Neural cell (in vitro differentiated cells): ENCODE measurements around the gene PHACTR2. TPM values are rescaled to one million over a fixed set of nuclear protein-coding genes. Genes with fewer than 3 reads are reported as not detected.

Experiments
- H2AFZ ChIP-seq: fragments of 200-600, 300-800 bp; sonication (generic), shearing (Covaris generic); 2 replicates; pipeline ENCODE4 v1.6.0; 2014; ENCODE audit warnings: low read depth, mild to moderate bottlenecking, antibody characterized with exemption, low read length, moderate library complexity
- H3F3A ChIP-seq: fragments of 200-600 bp; shearing (Covaris generic); 2 replicates; pipeline ENCODE4 v1.6.1; 2016; ENCODE audit warnings: mild to moderate bottlenecking, moderate library complexity, mixed read lengths, antibody characterized with exemption, low read length; ENCODE audit not compliant: insufficient read depth, poor library complexity, severe bottlenecking
- H3K27ac ChIP-seq: fragments of 200-600, 300-800 bp; sonication (generic), shearing (Covaris generic); 2 replicates; pipeline ENCODE4 v1.5.1; 2014; ENCODE audit warnings: mild to moderate bottlenecking, low read length, moderate library complexity
- H3K27me3 ChIP-seq: fragments of 300-800, 200-600 bp; sonication (generic), shearing (Covaris generic); 2 replicates; pipeline ENCODE4 v1.6.0; 2014; ENCODE audit warnings: mild to moderate bottlenecking, low read depth, low read length, moderate library complexity; ENCODE audit not compliant: insufficient read depth
- H3K36me3 ChIP-seq: fragments of 300-800, 200-600 bp; sonication (generic), shearing (Covaris generic); 2 replicates; pipeline ENCODE4 v1.5.1; 2014; ENCODE audit warnings: mild to moderate bottlenecking, antibody characterized with exemption, low read length, moderate library complexity; ENCODE audit not compliant: insufficient read depth
- H3K4me2 ChIP-seq: fragments of 300-800, 200-600 bp; sonication (generic), shearing (Covaris generic); 2 replicates; pipeline ENCODE4 v1.6.0; 2014; ENCODE audit warnings: mild to moderate bottlenecking, low read length
- H3K4me3 ChIP-seq: fragments of 300-800, 200-600 bp; sonication (generic), shearing (Covaris generic); 2 replicates; pipeline ENCODE4 v1.5.1; 2014; ENCODE audit warnings: mild to moderate bottlenecking, low read length, moderate library complexity
- H3K79me2 ChIP-seq: fragments of 200-600 bp; shearing (Covaris generic); replicated peaks from 2 replicates; pipeline ENCODE4 v1.6.0; 2014; ENCODE audit warnings: mild to moderate bottlenecking, low read length, moderate library complexity; ENCODE audit not compliant: insufficient read depth
- H3K9ac ChIP-seq: fragments of 300-800, 200-600 bp; sonication (generic), shearing (Covaris generic); 2 replicates; pipeline ENCODE4 v1.6.1; 2016; ENCODE audit warnings: mild to moderate bottlenecking, low read length, mixed read lengths
- H3K9me2 ChIP-seq: fragments of 200-600 bp; shearing (Covaris generic); 2 replicates; pipeline ENCODE4 v1.6.1; 2016; ENCODE audit warnings: mild to moderate bottlenecking, low read length, mixed read lengths; ENCODE audit not compliant: insufficient read depth
- H3K9me3 ChIP-seq: fragments of 200-600, 300-800 bp; sonication (generic), shearing (Covaris generic); 2 replicates; pipeline ENCODE4 v1.6.1; 2016; ENCODE audit warnings: mild to moderate bottlenecking, mixed run types, low read length, moderate library complexity, mixed read lengths
- H4K20me1 ChIP-seq: fragments of 200-600 bp; shearing (Covaris generic); 2 replicates; pipeline ENCODE4 v1.6.1; 2016; ENCODE audit warnings: mild to moderate bottlenecking, mixed run types; ENCODE audit not compliant: insufficient read depth
- EP300 ChIP-seq: fragments of 450-650 bp; conservative IDR thresholded peaks from 2 replicates; pipeline ENCODE4 v1.6.1; 2014; ENCODE audit warnings: antibody characterized with exemption, mild to moderate bottlenecking, moderate library complexity; ENCODE audit not compliant: poor library complexity, severe bottlenecking
- EZH2 ChIP-seq: fragments of 200-600, 300-800 bp; shearing (Covaris generic), sonication (generic); IDR thresholded peaks from 2 replicates; pipeline ENCODE4 v1.6.1; 2014; ENCODE audit warnings: antibody characterized with exemption, low read length, borderline replicate concordance, mild to moderate bottlenecking; ENCODE audit not compliant: insufficient read depth, poor library complexity, severe bottlenecking
- MXI1 ChIP-seq: fragments of 450-650 bp; conservative IDR thresholded peaks from 2 replicates; pipeline ENCODE4 v1.6.1; 2014; ENCODE audit warnings: antibody characterized with exemption, mild to moderate bottlenecking; ENCODE audit not compliant: poor library complexity, severe bottlenecking
- POLR2AphosphoS5 ChIP-seq: IDR thresholded peaks from 2 replicates; pipeline ENCODE4 v1.6.1; 2012
- RAD21 ChIP-seq: fragments of 450-650 bp; conservative IDR thresholded peaks from 2 replicates; pipeline ENCODE4 v1.6.1; 2014; ENCODE audit warnings: antibody characterized with exemption, mild to moderate bottlenecking, moderate library complexity
- SMC3 ChIP-seq: fragments of 450-650 bp; conservative IDR thresholded peaks from 2 replicates; pipeline ENCODE4 v1.6.1; 2014; ENCODE audit warnings: antibody characterized with exemption, mild to moderate bottlenecking, moderate library complexity; ENCODE audit not compliant: poor library complexity
- TAF1 ChIP-seq: IDR thresholded peaks from 2 replicates; pipeline ENCODE4 v1.6.1; 2012; ENCODE audit warnings: low read depth
- polyA plus RNA-seq: library from polyadenylated mRNA; depleted of rRNA; stranded (reverse); fragments of >200 nt; gene quantifications from 2 replicates; pipeline ENCODE4 v1.2.3, GENCODE V29; 2014
- TF ChIP-seq, protein P1 (sequence below): IDR thresholded peaks from 2 replicates; pipeline ENCODE4 v1.6.1; 2012; ENCODE audit warnings: borderline replicate concordance
- TF ChIP-seq, protein P2 (sequence below): fragments of 450-650 bp; IDR thresholded peaks from 2 replicates; pipeline ENCODE4 v1.5.1; 2014; ENCODE audit warnings: antibody characterized with exemption, mild to moderate bottlenecking, moderate library complexity; ENCODE audit not compliant: poor library complexity, severe bottlenecking

Gene PHACTR2
- polyA plus RNA-seq, 1 donor from 2014 or later = 2.8 TPM

DNA sequence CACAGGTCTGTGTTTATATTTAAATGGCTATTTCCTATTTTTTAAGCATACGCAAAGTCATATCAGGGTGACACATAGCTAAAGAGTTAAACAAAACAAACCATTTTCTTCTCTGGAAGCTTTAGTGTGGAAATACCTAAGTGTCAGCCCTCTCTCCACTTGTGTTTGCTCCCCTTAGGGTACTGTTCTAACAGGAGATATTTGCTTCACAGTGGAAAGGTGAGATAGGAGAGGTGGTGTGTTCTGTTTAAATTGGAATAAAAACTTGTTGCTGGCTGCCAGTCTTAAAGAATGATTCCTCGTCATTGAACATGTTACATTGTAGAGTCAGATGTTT, 18.9 kb downstream of the PHACTR2 start:
- no peak overlapping the region for H2AFZ ChIP-seq
- H3K4me3 ChIP-seq = no peak overlapping the region
- H3K36me3 ChIP-seq = no peaks in the 10 kb centered on the region
- no peaks in the 10 kb centered on the region for H3K79me2 ChIP-seq
- no peaks in the 10 kb centered on the region for H3K9me2 ChIP-seq
- no peaks in the 10 kb centered on the region for H4K20me1 ChIP-seq
- TF ChIP-seq, protein P1, sequence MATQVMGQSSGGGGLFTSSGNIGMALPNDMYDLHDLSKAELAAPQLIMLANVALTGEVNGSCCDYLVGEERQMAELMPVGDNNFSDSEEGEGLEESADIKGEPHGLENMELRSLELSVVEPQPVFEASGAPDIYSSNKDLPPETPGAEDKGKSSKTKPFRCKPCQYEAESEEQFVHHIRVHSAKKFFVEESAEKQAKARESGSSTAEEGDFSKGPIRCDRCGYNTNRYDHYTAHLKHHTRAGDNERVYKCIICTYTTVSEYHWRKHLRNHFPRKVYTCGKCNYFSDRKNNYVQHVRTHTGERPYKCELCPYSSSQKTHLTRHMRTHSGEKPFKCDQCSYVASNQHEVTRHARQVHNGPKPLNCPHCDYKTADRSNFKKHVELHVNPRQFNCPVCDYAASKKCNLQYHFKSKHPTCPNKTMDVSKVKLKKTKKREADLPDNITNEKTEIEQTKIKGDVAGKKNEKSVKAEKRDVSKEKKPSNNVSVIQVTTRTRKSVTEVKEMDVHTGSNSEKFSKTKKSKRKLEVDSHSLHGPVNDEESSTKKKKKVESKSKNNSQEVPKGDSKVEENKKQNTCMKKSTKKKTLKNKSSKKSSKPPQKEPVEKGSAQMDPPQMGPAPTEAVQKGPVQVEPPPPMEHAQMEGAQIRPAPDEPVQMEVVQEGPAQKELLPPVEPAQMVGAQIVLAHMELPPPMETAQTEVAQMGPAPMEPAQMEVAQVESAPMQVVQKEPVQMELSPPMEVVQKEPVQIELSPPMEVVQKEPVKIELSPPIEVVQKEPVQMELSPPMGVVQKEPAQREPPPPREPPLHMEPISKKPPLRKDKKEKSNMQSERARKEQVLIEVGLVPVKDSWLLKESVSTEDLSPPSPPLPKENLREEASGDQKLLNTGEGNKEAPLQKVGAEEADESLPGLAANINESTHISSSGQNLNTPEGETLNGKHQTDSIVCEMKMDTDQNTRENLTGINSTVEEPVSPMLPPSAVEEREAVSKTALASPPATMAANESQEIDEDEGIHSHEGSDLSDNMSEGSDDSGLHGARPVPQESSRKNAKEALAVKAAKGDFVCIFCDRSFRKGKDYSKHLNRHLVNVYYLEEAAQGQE = no peak
- TF ChIP-seq SMC3 = no peak
- no peak for TF ChIP-seq MXI1
- TF ChIP-seq TAF1 = no peak
- TF ChIP-seq, protein P2, sequence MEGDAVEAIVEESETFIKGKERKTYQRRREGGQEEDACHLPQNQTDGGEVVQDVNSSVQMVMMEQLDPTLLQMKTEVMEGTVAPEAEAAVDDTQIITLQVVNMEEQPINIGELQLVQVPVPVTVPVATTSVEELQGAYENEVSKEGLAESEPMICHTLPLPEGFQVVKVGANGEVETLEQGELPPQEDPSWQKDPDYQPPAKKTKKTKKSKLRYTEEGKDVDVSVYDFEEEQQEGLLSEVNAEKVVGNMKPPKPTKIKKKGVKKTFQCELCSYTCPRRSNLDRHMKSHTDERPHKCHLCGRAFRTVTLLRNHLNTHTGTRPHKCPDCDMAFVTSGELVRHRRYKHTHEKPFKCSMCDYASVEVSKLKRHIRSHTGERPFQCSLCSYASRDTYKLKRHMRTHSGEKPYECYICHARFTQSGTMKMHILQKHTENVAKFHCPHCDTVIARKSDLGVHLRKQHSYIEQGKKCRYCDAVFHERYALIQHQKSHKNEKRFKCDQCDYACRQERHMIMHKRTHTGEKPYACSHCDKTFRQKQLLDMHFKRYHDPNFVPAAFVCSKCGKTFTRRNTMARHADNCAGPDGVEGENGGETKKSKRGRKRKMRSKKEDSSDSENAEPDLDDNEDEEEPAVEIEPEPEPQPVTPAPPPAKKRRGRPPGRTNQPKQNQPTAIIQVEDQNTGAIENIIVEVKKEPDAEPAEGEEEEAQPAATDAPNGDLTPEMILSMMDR = no peak
- H3K4me2 ChIP-seq = no peak overlapping the region
- H3K9me3 ChIP-seq = no peaks in the 10 kb centered on the region
- H3K27me3 ChIP-seq = no peaks in the 10 kb centered on the region
- H3K9ac ChIP-seq = no peak overlapping the region
- no peaks in the 10 kb centered on the region for H3F3A ChIP-seq
- H3K27ac ChIP-seq = no peak overlapping the region

DNA sequence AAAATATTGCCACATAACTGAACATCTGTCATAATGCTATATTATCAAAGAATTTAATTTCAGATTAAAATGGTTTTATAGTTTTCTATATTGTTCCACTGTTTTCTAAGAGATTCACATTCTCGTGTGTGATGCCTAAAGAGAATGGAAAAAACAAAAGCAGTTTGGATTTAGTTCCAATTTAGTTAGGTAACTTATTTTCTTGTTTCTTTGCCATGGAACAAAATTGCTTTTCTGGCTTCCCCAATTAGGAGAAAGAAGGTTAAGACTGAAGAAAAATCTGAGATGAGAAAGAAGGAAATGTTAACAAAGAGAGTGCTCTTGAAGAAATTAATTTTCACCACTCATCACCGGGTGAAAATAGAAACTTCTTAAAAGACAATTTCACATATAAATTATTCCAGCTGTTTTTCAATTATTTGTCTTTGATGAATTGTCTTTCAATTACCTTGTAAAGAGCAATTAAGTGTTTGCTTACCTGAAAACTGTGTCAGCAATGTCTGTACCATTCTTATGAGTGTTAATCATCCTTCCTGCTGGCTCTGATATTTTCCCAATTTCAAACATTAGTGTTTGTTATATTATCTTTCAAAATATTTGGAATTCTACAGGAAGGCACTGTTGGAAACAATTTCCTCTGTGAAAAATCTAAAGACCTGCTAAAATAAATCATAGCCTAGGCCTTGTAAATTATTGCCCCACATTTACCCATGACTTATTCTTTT, 19.5 kb downstream of the PHACTR2 start:
- Histone ChIP-seq H3K4me2 (no peak overlapping the region), H2AFZ (no peak overlapping the region), H3K9me3 (no peaks in the 10 kb centered on the region), H3K4me3 (no peak overlapping the region), H4K20me1 (no peaks in the 10 kb centered on the region), H3K27me3 (no peaks in the 10 kb centered on the region), H3K9me2 (no peaks in the 10 kb centered on the region), H3K79me2 (no peaks in the 10 kb centered on the region), H3K27ac (no peak overlapping the region), H3K9ac (no peak overlapping the region), H3F3A (no peaks in the 10 kb centered on the region), H3K36me3 (no peaks in the 10 kb centered on the region)
- TF ChIP-seq MXI1 = no peak
- TF ChIP-seq SMC3 = no peak
- TF ChIP-seq EP300 = no peak
- no peak for TF ChIP-seq POLR2AphosphoS5
- no peak for TF ChIP-seq RAD21
- TF ChIP-seq EZH2 = no peak
- TF ChIP-seq, protein P1 = no peak
